GM18519 (cell line): ENCODE measurements around the gene LILRB5.
"Not testable (repeated sequence)": the region's sequence is repeated elsewhere in the genome, so short reads cannot be mapped to it uniquely, and the experiment has no call there.

Experiments
- ATAC-seq: cut with Tn5 transposase; IDR thresholded peaks from one replicate; pipeline ENCODE4 v1.9.1; 2021; ENCODE audit warnings: mild to moderate bottlenecking, moderate library complexity; ENCODE audit not compliant: unreplicated experiment, low FRiP score

LILRB5 gene

DNA sequence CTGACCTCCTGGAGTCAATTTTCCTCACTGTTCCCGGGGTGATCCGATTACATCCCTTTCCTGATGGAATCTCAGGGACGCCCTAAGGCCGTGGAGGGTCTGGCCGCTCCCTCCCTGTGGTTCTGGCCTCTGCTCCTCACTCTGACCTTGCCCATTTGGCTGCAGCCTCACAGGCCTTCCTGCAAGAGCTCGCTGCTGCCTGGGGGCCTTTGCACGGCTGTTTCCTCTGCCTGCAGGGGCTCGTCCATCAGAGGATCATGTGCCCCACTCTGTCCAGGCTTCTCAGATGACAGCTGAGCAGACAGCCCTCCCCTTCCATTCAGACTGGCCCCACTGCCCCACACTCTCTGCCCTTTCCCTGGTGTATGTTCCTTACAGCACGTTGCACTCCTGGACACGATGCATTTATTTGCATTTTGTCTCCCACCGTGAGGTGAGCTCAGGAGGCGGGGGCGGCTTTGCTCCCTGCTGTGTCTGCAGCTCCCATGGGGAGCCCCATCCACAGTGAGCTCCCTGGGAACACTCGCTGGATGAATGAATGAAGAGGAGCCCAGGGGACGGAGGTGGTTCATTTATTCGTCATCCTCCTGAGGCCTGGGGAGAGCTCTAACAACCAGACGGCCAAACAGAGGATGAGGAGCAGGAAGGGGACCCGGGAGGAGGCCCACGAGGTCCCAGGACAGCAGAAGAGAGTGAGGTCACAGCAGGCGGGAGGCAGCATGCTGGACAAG, 39.4 kb downstream of the LILRB5 start:
- not testable (repeated sequence) for ATAC-seq

DNA sequence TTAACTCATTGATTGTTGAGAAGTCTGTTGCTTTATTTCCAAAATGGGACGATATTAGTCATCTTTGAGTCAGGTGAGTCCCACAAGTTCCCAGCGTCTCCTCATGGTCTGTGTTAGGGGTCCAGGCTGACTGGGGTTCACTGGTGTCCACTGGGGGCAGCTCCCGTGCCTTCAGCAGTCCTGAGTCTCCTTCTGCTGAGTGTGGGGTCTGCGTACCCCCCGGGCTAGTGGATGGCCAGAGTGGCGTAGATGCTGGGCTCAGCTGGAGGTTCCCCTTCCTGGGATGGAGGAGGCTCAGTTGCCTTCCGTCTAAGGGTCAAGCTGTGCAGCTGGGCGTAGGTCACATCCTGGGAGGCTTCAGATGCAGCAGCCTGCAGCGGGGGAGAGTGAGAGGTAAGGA, 40.2 kb downstream of the LILRB5 start:
- ATAC-seq = no peak

DNA sequence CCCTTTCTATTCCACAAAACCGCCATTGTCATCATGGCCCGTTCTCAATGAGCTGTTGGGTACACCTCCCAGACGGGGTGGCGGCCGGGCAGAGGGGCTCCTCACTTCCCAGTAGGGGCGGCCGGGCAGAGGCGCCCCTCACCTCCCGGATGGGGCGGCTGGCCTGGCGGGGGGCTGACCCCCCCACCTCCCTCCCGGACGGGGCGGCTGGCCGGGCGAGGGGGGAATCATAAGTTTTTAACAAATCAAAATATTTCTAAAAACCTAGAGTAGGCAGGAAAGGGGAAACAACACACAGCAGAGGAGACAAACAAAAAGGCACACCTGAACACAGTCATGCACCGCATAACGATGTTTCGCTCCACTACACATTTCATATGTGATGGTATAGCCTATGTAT, 42.3 kb downstream of the LILRB5 start:
- ATAC-seq = not testable (repeated sequence)

DNA sequence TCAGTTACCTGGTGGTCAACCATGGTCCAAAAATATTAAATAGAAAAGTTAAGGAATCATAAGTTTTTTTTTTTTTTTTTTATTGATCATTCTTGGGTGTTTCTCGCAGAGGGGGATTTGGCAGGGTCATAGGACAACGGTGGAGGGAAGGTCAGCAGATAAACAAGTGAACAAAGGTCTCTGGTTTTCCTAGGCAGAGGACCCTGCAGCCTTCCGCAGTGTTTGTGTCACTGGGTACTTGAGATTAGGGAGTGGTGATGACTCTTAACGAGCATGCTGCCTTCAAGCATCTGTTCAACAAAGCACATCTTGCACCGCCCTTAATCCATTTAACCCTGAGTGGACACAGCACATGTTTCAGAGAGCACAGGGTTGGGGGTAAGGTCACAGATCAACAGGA, 42.9 kb downstream of the LILRB5 start:
- not testable (repeated sequence) for ATAC-seq

DNA sequence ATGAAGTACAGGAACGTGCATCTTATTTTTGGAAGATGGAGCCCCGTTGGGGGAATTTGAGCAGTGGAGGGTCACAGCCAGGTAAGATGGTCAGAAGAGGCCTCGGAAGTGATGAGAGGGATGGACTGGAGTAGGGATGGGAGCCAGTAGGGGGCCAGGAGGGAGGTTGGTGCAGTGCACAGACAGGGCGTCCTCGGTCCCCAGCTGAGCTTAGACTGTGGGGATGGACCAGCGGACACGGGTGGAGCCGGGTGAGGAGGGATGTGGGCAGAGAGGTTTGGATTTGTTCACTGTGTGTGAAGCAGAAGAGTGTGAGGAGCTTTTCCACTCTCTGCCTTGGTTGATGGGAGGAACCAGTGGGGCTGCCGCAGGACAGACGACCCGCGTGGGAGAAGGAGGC, 45.8 kb downstream of the LILRB5 start:
- no peak for ATAC-seq

DNA sequence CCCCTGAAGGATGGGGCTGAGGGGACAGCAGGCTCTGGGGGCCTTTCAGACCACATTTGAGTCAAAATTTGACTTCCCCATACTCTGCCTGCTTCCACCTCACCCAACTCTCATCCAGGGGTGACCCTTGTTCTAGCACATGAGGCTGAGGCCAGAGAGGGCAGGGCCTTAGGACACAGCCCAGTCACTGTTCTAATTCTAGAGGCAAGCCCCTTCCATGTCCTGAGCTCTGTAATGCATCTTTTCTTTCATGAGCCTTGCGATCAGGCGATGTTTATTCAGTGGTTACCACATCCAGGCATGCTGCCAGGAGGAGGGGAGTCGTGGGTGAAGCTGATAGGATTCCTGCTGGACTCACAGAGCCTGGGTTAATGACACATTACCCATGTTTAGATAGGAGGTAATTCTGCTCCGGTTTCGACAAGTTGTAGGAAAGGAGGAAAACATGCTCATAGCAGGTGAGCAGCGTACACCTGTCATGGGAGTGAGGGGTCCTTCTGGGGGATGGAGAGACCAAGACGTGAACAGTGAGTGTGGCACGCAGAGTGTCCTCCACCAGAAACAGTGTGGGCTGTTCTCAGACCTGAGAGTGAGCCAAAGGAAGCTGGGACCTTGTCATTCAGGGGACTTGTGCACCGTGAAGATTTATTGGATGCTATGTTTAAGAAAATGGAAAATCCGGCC, 47.1 kb downstream of the LILRB5 start:
- ATAC-seq = no peak

DNA sequence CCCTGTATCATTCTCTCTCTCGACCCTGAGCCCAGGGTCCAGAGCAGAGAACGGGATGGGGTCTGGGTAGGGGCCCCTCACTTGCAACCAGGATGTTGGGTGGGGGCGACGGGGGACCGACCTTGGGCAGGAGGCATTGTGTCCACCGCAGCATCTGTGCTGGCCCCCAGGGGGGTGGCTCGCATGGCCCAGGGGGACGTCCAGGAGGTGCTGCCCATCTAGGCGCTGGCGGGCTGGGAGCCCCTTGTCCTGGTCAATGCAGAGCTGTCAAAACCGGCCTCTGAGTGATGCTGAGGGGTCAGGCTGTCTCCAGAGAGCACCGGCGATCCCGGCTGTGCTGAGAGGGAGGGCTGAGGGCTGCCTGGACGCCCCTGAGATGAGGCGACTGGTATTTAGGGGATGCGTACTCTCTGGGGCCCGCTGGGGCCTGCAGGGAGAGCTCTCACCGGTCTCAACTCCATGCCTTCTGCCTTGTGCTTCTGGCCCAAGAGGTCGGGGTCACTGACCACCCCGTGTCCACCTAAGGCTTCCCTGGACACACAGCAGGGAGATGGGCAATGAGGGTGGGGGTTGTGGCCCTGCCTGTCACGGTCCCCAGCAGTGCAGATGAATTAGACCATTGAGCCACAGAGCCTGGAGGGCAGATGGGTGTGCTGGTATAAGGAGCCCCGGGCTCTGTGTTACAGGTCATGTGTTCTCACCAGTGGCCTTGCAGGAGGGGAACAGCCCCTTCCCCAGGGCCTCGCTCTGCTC, 47.8 kb downstream of the LILRB5 start:
- ATAC-seq = no peak

DNA sequence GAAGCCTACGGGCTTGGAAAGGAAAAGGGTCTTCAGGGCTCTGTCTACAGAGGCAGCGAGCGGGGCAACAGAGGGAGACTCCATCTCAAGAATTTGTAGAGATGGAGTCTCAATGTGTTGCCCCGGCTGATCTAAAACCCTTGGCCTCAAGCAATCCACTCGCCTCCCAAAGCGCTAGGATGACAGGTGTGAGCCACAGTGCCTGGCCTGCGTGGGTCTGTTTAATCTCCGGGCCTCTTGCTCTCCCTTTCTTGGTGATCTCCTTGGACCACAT, 48.4 kb downstream of the LILRB5 start:
- no peak for ATAC-seq

DNA sequence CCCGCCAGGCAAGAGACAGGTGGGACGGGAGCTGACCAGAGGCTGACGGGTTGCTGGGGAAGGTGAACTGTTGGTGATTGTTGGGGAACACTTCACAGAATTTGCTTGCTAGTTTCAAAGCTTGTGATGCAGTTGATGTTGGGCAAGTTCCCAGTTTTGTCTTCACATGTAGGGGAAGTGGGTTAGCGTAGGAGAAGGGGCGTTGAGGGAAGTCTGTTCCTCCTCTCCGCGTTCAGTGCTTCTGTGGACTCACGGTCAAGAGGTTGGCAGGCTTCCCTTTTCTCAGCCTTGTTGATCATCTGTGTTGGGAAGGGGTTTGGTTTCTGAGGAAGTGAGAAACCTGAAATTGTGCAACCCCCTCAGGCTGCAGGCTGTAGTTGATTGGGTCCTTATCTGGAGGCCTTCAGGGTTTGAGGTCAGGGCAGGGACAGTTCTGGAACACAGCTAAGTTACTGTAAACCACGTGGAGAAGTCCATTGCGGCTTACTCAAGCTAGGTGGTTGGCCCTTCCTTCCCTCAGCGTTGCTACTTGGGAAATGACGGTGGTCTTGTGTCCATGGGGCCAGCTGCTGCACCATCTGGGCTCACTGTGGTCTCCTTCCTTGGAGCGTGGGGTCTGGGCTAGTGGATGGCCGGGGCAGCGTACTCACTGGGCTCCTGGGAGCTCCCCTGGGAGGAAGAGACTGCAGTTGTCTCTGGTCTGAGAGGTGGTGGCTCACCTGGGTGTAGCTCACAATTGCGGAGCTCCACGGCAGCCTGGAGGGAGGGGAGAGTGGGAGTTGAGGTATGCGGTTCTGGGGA, 48.9 kb downstream of the LILRB5 start:
- no peak for ATAC-seq

DNA sequence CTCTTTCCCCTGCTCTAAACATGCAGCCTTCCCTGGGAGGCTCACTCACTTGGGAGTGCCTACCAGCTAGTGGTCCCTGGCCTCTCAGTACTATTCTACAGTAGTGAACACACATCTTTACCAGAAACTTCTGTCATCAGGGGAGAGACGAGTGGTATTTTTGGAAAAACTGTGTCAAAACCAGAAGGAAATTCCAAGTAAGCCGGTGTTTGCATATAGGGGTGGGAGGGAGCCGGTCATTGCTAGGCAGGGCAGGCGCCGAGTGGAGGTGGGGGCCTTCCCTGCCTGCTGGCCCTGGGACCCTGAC, 49.4 kb downstream of the LILRB5 start:
- ATAC-seq = no peak

DNA sequence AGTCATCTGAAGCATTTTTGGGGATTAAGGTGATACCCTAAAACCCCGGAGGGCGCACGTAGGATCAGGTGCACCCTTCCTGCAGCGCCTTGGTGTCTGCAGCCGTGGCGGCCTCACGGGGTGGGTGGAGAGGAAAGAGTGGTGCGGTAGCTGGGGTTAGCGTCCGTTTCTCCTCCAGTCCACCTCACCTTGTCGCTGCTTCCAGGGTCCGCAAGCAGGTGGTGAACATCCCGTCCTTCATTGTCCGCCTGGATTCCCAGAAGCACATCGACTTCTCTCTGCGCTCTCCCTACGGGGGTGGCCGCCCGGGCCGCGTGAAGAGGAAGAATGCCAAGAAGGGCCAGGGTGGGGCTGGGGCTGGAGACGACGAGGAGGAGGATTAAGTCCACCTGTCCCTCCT, 49.9 kb downstream of the LILRB5 start:
- not testable (repeated sequence) for ATAC-seq

DNA sequence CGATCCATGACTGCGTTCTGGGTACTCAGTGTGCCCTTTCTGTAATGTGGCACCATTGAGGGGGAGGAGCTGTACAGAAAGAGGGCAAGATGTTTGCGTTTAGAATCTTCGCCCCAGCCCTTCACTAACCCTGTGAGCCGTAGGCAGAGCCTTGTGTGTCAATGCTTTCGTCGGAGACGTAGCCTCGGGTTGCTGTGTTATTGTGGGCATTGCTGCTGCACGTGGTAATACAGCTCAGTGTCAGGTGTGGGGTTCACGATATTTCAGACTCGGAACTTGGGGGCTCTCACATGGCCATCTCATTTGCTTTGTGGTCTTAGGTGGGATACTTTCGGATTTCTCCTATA, 50.3 kb downstream of the LILRB5 start:
- ATAC-seq = no peak

DNA sequence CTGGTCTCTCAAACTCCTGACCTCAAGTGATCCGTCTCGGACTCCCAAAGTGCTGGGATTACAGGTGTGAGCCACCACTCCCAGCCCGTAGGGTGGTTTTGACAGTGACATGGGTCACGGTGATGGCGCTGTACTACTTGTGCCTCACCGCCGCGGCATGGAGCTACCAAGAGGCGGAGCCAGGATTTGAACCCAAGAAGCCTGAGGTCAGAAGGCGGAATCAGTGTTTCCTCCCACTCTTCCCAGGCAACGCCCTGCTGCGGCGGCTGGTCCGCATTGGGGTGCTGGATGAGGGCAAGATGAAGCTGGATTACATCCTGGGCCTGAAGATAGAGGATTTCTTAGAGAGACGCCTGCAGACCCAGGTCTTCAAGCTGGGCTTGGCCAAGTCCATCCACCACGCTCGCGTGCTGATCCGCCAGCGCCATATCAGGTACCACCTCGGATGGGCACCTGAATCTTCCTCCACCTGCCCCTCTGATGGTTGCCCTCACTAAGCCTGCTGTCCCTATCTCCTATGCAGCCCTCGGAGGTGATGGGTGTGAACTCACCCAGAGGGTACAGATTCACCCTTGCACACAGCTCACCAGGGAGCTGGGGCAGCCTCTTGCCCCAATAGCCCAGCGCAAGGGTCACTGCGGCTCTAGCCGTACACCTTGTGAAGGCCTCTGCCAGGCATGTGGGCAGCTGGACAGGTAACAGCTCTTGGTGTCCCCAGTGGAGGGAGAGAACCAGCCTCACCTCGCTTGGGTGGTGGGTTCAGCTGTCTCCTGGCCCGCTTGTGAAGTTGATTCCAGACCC, 50.8 kb downstream of the LILRB5 start:
- ATAC-seq = no peak

DNA sequence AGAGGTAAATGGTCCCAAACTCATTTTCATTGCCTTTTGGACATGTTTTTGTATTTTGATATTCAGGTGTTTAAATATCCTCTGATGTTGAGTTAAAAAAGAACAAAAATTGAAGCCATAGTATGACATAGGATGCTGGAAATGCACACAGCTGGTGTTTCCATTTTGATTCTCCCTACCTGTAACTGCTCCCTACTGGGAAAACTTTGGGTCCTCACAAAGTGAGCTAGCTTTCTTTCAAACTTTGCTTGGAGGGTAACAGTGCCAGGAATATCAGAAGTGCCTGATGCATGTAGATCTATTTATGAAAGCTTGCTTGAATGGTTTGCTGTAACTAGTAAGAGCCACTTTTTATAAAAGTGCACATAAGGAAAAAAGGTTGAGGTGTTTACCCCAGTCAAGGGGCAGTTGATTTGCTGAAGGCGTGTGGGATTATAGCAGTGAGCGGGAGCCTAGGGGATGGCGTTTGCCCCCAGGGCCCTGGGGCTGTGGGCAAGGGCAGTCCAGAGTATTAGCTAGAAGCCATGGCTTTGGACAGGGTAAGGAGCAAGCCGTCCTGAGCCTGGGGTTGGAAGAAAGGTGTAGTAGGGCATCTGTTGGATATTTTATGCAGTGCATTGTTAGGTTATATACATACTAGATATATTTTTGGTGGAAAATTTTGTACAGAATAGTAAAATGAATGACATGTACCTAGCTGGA, 52.2 kb downstream of the LILRB5 start:
- no peak for ATAC-seq

DNA sequence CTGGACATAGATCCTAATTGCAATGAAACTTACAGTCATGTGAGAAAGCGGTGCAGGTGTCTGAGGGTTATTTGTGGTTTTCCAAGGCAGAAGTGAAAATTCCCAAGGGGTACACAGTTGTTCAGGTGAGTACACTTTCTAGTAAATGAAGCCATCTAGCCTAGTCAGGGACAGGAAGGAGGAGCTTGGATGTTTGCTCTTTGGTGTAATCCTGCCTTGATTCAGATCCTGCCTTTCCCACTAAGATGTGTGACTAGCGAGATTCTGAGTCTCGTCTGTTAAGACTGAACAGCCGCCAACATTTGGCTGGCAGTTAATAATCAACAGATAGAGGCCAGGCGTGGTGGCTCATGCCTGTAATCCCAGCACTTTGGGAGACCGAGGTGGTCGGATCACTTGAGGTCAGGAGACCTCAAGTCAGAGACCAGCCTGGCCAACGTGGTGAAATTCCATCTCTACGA, 53.9 kb downstream of the LILRB5 start:
- no peak for ATAC-seq

DNA sequence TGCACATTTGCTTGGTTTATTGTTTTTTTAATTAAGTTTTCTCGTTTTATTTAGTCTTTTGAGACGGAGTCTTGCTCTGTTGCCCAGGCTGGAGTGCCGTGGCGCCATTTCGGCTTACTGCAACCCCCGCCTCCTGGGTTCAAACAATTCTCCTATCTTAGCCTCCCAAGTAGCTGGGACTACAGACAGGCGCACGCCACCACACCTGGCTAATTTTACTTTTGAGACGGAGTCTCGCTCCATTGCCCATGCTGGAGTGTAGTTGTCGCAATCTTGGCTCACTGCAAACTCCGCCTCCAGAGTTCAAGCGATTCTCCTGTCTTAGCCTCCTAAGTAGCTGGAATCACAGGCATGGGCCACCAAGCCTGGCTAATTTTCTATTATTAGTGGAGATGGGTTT, 55.1 kb downstream of the LILRB5 start:
- ATAC-seq = no peak

DNA sequence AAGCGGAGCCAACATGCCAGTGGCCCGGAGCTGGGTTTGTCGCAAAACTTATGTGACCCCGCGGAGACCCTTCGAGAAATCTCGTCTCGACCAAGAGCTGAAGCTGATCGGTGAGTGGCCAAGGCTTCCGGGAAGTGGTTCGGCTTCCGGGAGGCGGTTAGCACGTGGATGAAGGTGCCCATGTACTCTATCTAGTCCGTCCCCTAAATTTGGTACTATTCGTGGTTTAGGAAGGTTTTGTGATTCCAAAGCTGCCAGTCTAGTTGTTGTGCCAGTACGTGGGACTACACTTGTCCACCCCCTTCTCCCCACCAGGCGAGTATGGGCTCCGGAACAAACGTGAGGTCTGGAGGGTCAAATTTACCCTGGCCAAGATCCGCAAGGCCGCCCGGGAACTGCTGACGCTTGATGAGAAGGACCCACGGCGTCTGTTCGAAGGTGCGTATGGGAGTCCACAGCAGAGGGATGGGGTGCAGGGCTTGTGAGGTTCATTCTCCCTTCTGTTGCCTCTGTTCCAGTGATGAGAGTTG, 55.8 kb downstream of the LILRB5 start:
- no peak for ATAC-seq
